Activated CD4-positive, alpha-beta T cell treated with anti-CD3 and anti-CD28 coated beads, Interleukin-2, amount 10 ng/mL, durations not matched to agents 24 days and 14 days (primary cell): Measurements from ENCODE around the gene GARNL3. TPM values are rescaled to one million over a fixed set of nuclear protein-coding genes. Genes with fewer than 3 reads are reported as not detected.

Experiments used
- DNase-seq: peaks from one replicate; pipeline ENCODE4 v3.0.0; 2022
- H3K27ac Mint-ChIP-seq: one replicate; pipeline ENCODE4 v1.8.0; 2022; ENCODE audit warnings: mild to moderate bottlenecking, mixed read lengths
- H3K27me3 Mint-ChIP-seq: one replicate; pipeline ENCODE4 v1.8.0; 2022; ENCODE audit warnings: mixed read lengths
- H3K36me3 Mint-ChIP-seq: one replicate; pipeline ENCODE4 v1.8.0; 2022; ENCODE audit warnings: low read depth, mild to moderate bottlenecking, mixed read lengths
- H3K4me1 Mint-ChIP-seq: one replicate; pipeline ENCODE4 v1.8.0; 2021; ENCODE audit warnings: mixed read lengths
- H3K4me3 Mint-ChIP-seq: one replicate; pipeline ENCODE4 v1.8.0; 2022; ENCODE audit warnings: mild to moderate bottlenecking, moderate library complexity, mixed read lengths
- H3K9me3 Mint-ChIP-seq: one replicate; pipeline ENCODE4 v1.8.0; 2021; ENCODE audit warnings: mixed read lengths
- intact Hi-C: fragments of 100-400 bp; cut with micrococcal nuclease; formaldehyde crosslinking; loops from one replicate; pipeline ENCODE4 v1.15.1; 2023
- total RNA-seq: library from RNA; stranded (reverse); gene quantifications from 2 replicates; pipeline ENCODE4 v1.2.3, GENCODE V29; 2022

The GARNL3 gene
- total RNA-seq, 1 donor from 2014 or later: 3.3 TPM

GRCh38 chr9:127351182-127352166 is 86.9 kb downstream of the GARNL3 start:
- Mint-ChIP-seq H3K4me3 (no peak overlapping the region), H3K9me3 (no peaks in the 10 kb centered on the region), H3K27ac (no peak overlapping the region), H3K4me1 (no peaks in the 10 kb centered on the region), H3K27me3 (peaks cover 52% of the 10 kb centered on the region), H3K36me3 (no peaks in the 10 kb centered on the region)
- no peak for DNase-seq
- intact Hi-C loops: no loop called here

- H3K27me3 Mint-ChIP-seq: peaks cover 51% of the 10 kb centered on the region
- intact Hi-C loops: no loop called here
- no peaks in the 10 kb centered on the region for H3K9me3 Mint-ChIP-seq
Measured at GRCh38 chr9:127353882-127354281, 89.3 kb downstream of the GARNL3 start.

GRCh38 chr9:127356906-127357305 is 92.3 kb downstream of the GARNL3 start:
- peaks cover 6% of the 10 kb centered on the region for H3K4me1 Mint-ChIP-seq
- intact Hi-C loops: no loop called here
- H3K27me3 Mint-ChIP-seq: peaks cover 42% of the 10 kb centered on the region
- no peak overlapping the region for H3K27ac Mint-ChIP-seq
- no peak overlapping the region for H3K4me3 Mint-ChIP-seq
- H3K9me3 Mint-ChIP-seq: no peaks in the 10 kb centered on the region
- DNase-seq: no peak
- no peaks in the 10 kb centered on the region for H3K36me3 Mint-ChIP-seq

More at GRCh38 chr9:127353882-127354281, 89.3 kb downstream of the GARNL3 start:
- Mint-ChIP-seq H3K27ac (no peak overlapping the region), H3K4me3 (no peak overlapping the region), H3K4me1 (no peaks in the 10 kb centered on the region), H3K36me3 (no peaks in the 10 kb centered on the region)
- DNase-seq: no peak

GRCh38 chr9:127358023-127358535 is 93.5 kb downstream of the GARNL3 start:
- H3K4me1 Mint-ChIP-seq: peaks cover 6% of the 10 kb centered on the region

GRCh38 chr9:127358770-127359169 is 94.2 kb downstream of the GARNL3 start:
- H3K27me3 Mint-ChIP-seq: peaks cover 29% of the 10 kb centered on the region
- no peaks in the 10 kb centered on the region for H3K9me3 Mint-ChIP-seq
- no peaks in the 10 kb centered on the region for H3K36me3 Mint-ChIP-seq

More at GRCh38 chr9:127358023-127358535, 93.5 kb downstream of the GARNL3 start:
- Mint-ChIP-seq H3K4me3 (no peak overlapping the region), H3K36me3 (no peaks in the 10 kb centered on the region), H3K27me3 (peaks cover 31% of the 10 kb centered on the region), H3K27ac (no peak overlapping the region), H3K9me3 (no peaks in the 10 kb centered on the region)
- no peak for DNase-seq
- intact Hi-C loops: no loop called here

GRCh38 chr9:127360250-127360649 is 95.7 kb downstream of the GARNL3 start:
- Mint-ChIP-seq H3K36me3 (no peaks in the 10 kb centered on the region), H3K4me3 (no peak overlapping the region), H3K27ac (no peak overlapping the region), H3K9me3 (no peaks in the 10 kb centered on the region), H3K4me1 (peaks cover 6% of the 10 kb centered on the region), H3K27me3 (peaks cover 19% of the 10 kb centered on the region)
- DNase-seq: no peak
- intact Hi-C loops: no loop called here

More at GRCh38 chr9:127358770-127359169, 94.2 kb downstream of the GARNL3 start:
- intact Hi-C loops: no loop called here
- DNase-seq: no peak
- H3K4me3 Mint-ChIP-seq: no peak overlapping the region
- H3K27ac Mint-ChIP-seq: no peak overlapping the region
- H3K4me1 Mint-ChIP-seq: peaks cover 6% of the 10 kb centered on the region

- intact Hi-C loops: no loop called here
- no peak overlapping the region for H3K27ac Mint-ChIP-seq
- peaks cover 6% of the 10 kb centered on the region for H3K4me1 Mint-ChIP-seq
- no peaks in the 10 kb centered on the region for H3K36me3 Mint-ChIP-seq
- no peak for DNase-seq
- peaks cover 13% of the 10 kb centered on the region for H3K27me3 Mint-ChIP-seq
- H3K9me3 Mint-ChIP-seq: no peaks in the 10 kb centered on the region
- no peak overlapping the region for H3K4me3 Mint-ChIP-seq
Measured at GRCh38 chr9:127360829-127361228, 96.3 kb downstream of the GARNL3 start.

GRCh38 chr9:127361561-127361960 is 97.0 kb downstream of the GARNL3 start:
- Mint-ChIP-seq H3K27ac (no peak overlapping the region), H3K9me3 (no peaks in the 10 kb centered on the region), H3K4me1 (peaks cover 6% of the 10 kb centered on the region), H3K4me3 (no peak overlapping the region), H3K36me3 (no peaks in the 10 kb centered on the region), H3K27me3 (peaks cover 9% of the 10 kb centered on the region)
- intact Hi-C loops: no loop called here
- no peak for DNase-seq

GRCh38 chr9:127362829-127363228 is 98.3 kb downstream of the GARNL3 start:
- Mint-ChIP-seq H3K27ac (no peak overlapping the region), H3K4me3 (no peak overlapping the region), H3K4me1 (peaks cover 6% of the 10 kb centered on the region), H3K27me3 (peaks cover 14% of the 10 kb centered on the region), H3K36me3 (no peaks in the 10 kb centered on the region), H3K9me3 (no peaks in the 10 kb centered on the region)
- intact Hi-C loops: no loop called here
- no peak for DNase-seq

- intact Hi-C loops: no loop called here
- Mint-ChIP-seq H3K27me3 (peaks cover 34% of the 10 kb centered on the region), H3K27ac (no peak overlapping the region), H3K9me3 (no peaks in the 10 kb centered on the region), H3K4me1 (peaks cover 6% of the 10 kb centered on the region), H3K36me3 (no peaks in the 10 kb centered on the region), H3K4me3 (no peak overlapping the region)
- DNase-seq: no peak
Measured at GRCh38 chr9:127365461-127365860, 100.9 kb downstream of the GARNL3 start.

- H3K27me3 Mint-ChIP-seq: peaks cover 42% of the 10 kb centered on the region
- H3K4me3 Mint-ChIP-seq: no peak overlapping the region
- H3K27ac Mint-ChIP-seq: no peak overlapping the region
- no peaks in the 10 kb centered on the region for H3K36me3 Mint-ChIP-seq
- H3K4me1 Mint-ChIP-seq: peaks cover 2% of the 10 kb centered on the region
- intact Hi-C loops: no loop called here
- H3K9me3 Mint-ChIP-seq: no peaks in the 10 kb centered on the region
- DNase-seq: no peak
Measured at GRCh38 chr9:127366594-127366993, 102.0 kb downstream of the GARNL3 start.

GRCh38 chr9:127368852-127369402 is 104.4 kb downstream of the GARNL3 start:
- peaks cover 54% of the 10 kb centered on the region for H3K27me3 Mint-ChIP-seq

GRCh38 chr9:127369428-127369827 is 104.9 kb downstream of the GARNL3 start:
- no peaks in the 10 kb centered on the region for H3K4me1 Mint-ChIP-seq
- no peak overlapping the region for H3K4me3 Mint-ChIP-seq
- H3K27ac Mint-ChIP-seq: no peak overlapping the region
- H3K27me3 Mint-ChIP-seq: peaks cover 56% of the 10 kb centered on the region
- H3K36me3 Mint-ChIP-seq: no peaks in the 10 kb centered on the region
- H3K9me3 Mint-ChIP-seq: no peaks in the 10 kb centered on the region
- intact Hi-C loops: no loop called here
- DNase-seq: no peak

More at GRCh38 chr9:127368852-127369402, 104.4 kb downstream of the GARNL3 start:
- intact Hi-C loops: no loop called here
- no peaks in the 10 kb centered on the region for H3K4me1 Mint-ChIP-seq
- DNase-seq: no peak
- H3K36me3 Mint-ChIP-seq: no peaks in the 10 kb centered on the region
- H3K9me3 Mint-ChIP-seq: no peaks in the 10 kb centered on the region
- no peak overlapping the region for H3K27ac Mint-ChIP-seq
- no peak overlapping the region for H3K4me3 Mint-ChIP-seq

GRCh38 chr9:127370147-127370579 is 105.6 kb downstream of the GARNL3 start:
- H3K27ac Mint-ChIP-seq: no peak overlapping the region

More at GRCh38 chr9:127370147-127370579, 105.6 kb downstream of the GARNL3 start:
- no peaks in the 10 kb centered on the region for H3K36me3 Mint-ChIP-seq
- H3K4me1 Mint-ChIP-seq: no peaks in the 10 kb centered on the region
- H3K27me3 Mint-ChIP-seq: peaks cover 59% of the 10 kb centered on the region
- H3K4me3 Mint-ChIP-seq: no peak overlapping the region
- DNase-seq: no peak
- no peaks in the 10 kb centered on the region for H3K9me3 Mint-ChIP-seq
- intact Hi-C loops: no loop called here
